Ectodermal cell (in vitro differentiated cells): ENCODE measurements around the gene TMEM234.

Experiments used
- H3K27ac ChIP-seq: 2 replicates; pipeline ENCODE4 v1.7.0; 2013; ENCODE audit warnings: mild to moderate bottlenecking, low read depth, low read length; ENCODE audit not compliant: insufficient read depth, poor library complexity, severe bottlenecking
- H3K27me3 ChIP-seq: 2 replicates; pipeline ENCODE4 v1.7.0; 2013; ENCODE audit warnings: mild to moderate bottlenecking, low read length; ENCODE audit not compliant: insufficient read depth, control insufficient read depth, poor library complexity, severe bottlenecking
- H3K36me3 ChIP-seq: one replicate; pipeline ENCODE4 v1.7.0; 2013; ENCODE audit warnings: low read length; ENCODE audit not compliant: control insufficient read depth, insufficient read depth
- H3K4me1 ChIP-seq: one replicate; pipeline ENCODE4 v1.7.0; 2013; ENCODE audit warnings: low read length; ENCODE audit not compliant: control insufficient read depth, insufficient read depth
- H3K4me3 ChIP-seq: 2 replicates; pipeline ENCODE4 v1.7.0; 2013; ENCODE audit warnings: low read depth, low read length, control low read depth; ENCODE audit not compliant: insufficient read depth
- H3K9me3 ChIP-seq: 2 replicates; pipeline ENCODE4 v1.7.0; 2013; ENCODE audit warnings: mild to moderate bottlenecking, low read length, moderate library complexity; ENCODE audit not compliant: control insufficient read depth
- WGBS, 2 experiments: methylation state at CpG; one replicate each; pipeline ENCODE4 v1.1.7; 2013; ENCODE audit warnings: missing lambda C conversion rate in 2 of 2; 5-methylcytosine and 5-hydroxymethylcytosine counted together

TMEM234 gene

DNA sequence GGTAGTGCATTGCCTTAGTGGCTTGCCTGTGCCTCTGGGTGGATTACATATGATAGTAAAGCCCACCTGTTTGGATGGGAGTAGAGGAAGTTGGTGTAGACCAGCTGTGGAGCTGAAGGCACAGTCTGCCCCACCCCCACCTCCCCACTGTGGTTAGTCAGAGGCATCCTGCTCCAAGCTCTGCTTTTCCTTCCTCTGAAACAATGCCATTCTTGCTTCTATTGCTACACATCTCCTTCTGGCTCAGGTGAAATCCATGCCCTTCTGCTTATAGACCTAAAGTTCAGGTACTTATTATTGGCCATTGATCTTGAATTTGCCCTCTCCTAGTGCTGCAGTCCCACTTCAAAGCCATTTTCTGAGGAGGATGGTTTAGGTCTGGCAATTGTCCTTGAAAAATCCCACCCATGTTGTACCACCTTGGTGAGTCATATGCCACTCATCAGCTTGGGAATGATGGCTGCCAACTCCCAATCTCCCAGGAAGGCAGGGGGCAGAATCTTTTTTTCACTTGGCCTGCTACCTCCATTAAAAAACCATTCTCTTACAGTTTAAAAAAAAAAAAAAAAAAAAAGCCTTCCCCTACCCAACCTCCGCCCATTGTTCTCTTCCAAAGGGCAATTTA is 49.4 kb downstream of the TMEM234 start:
- WGBS, 2 experiments = 95 to 100% methylated on average over 1 of the region's 1 CpG

DNA sequence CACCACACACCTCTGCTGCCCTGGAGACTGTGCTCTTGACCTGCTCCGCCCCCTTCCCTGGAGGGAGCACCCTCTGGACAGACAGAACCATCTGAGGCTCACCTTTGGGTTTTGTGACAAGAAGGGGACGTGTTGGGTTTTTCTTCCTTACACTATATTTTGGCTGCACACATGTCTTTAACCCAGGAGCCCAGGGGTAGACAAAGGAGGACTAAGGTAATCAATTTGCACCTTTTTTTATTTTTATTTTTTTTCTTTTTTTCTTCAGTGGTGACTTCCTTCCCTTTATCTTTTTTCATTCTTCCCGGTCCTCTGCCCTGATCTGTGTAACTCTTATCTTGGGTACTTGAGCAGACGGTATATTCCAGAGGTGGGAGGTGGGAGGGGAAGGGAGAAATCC is 51.2 kb downstream of the TMEM234 start:
- H3K27me3 ChIP-seq = no peaks in the 10 kb centered on the region
- H3K36me3 ChIP-seq = peaks cover 42% of the 10 kb centered on the region
- H3K4me3 ChIP-seq = no peak overlapping the region
- WGBS, 2 experiments = 89 to 97% methylated on average over 4 of the region's 4 CpGs
- no peaks in the 10 kb centered on the region for H3K4me1 ChIP-seq
- no peaks in the 10 kb centered on the region for H3K9me3 ChIP-seq
- no peak overlapping the region for H3K27ac ChIP-seq

More for the DNA sequence above, 49.4 kb downstream of the TMEM234 start:
- H3K9me3 ChIP-seq = no peaks in the 10 kb centered on the region
- no peak overlapping the region for H3K4me3 ChIP-seq
- no peaks in the 10 kb centered on the region for H3K4me1 ChIP-seq
- no peak overlapping the region for H3K27ac ChIP-seq
- H3K36me3 ChIP-seq = peaks cover 29% of the 10 kb centered on the region
- no peaks in the 10 kb centered on the region for H3K27me3 ChIP-seq
